ENCODE data around the gene MOB3A.

Gene MOB3A

DNA sequence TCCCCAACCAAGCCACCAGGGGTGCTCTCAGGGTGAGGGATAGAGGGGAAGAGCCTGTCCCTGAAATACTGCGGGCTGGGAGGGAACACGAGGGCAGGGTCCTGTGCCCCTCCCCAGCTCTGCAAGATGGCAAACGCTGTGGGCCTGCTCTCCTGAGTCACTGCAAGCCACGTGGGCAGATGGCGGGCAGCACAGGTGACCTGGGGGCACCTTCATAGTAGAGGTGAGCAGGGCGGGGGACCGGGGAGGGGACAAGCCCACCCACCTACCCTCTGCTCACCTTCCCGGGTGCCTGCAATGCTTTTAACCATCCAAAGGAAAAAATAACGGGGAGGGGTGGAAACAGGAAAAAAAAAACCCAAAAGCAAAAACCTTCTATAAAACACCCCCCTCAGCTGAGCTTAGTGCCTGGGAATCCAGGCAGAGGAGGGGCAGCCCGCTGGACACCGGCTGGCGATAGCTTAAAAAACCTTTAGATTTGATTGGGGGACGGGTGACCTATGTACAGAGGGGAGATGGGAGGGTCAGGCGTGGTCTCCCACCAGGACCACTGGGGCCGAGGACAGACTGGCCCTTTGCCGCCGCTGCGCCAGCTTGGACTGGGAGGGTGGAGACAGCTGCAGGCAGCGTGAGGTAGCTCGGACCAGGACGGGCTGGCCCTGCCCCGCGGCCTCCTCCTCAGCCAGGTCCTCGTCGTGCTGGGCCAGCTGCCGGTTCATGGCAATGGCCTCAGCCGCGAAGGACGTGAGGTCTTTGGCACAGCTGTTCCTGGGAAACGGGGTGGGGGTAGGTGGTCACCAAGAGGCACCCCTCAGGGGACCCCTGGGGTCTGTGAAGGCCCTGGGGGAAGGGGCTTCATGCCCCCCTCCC, 56.8 kb downstream of the MOB3A start:
- no peak overlapping the region for H3K4me3 ChIP-seq (ENCODE audit: low read depth, low read length)
- no peak for DNase-seq (ENCODE audit: low read depth)
- TF ChIP-seq, protein P1, sequence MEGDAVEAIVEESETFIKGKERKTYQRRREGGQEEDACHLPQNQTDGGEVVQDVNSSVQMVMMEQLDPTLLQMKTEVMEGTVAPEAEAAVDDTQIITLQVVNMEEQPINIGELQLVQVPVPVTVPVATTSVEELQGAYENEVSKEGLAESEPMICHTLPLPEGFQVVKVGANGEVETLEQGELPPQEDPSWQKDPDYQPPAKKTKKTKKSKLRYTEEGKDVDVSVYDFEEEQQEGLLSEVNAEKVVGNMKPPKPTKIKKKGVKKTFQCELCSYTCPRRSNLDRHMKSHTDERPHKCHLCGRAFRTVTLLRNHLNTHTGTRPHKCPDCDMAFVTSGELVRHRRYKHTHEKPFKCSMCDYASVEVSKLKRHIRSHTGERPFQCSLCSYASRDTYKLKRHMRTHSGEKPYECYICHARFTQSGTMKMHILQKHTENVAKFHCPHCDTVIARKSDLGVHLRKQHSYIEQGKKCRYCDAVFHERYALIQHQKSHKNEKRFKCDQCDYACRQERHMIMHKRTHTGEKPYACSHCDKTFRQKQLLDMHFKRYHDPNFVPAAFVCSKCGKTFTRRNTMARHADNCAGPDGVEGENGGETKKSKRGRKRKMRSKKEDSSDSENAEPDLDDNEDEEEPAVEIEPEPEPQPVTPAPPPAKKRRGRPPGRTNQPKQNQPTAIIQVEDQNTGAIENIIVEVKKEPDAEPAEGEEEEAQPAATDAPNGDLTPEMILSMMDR (IDR thresholded peaks at IDR 0.05; ENCODE audit: low read depth, low read length, missing control alignments), result no peak
- in situ Hi-C loops (cut with HindIII; ENCODE audit: low sequenced_read_pairs), result no loop called here

DNA sequence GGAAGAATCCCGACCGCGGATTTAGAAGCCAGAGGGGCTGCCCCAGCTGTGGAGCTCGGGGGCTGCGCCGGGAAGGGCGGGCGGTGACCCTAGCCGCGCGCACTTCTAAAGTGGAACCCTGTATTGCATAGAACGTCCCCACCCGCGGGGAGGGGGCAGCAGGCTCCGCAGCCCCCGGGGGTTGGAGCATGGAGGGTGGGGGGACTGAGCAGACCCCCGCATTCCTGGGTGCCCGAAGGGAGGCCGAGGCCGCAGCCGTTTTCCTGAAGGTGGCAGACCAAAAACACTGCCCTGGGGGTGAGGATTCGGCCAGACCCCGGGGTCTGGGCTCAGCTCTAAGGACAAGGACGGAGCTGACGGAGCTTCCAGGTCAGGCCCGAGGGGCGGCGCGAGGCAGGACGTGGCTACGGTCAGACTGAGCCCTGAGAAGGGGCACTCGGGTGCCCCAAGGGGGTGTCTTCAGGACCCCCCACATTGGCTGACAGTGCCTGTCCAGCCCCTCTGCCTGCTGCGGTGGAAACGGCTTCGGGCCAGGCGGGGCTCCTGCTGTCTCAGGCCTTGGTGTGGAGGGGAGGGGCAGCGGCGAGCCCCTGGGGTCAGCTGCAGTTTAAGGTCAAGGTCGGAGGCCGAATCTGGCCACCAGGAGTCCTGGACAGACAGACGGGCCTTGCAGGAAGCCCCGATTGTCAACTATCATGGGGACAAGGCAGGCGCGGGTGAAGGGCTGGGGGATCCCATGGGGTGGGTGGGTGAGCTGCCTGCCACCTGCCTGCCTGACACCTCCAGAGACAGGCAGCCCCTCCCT, 57.6 kb downstream of the MOB3A start:
- no peak for DNase-seq (ENCODE audit: low read depth)
- H3K4me3 ChIP-seq (ENCODE audit: low read depth, low read length), result no peak overlapping the region
- TF ChIP-seq, protein P1 (IDR thresholded peaks at IDR 0.05; ENCODE audit: low read depth, low read length, missing control alignments), result no peak
- in situ Hi-C loops (cut with HindIII; ENCODE audit: low sequenced_read_pairs), result no loop called here

DNA sequence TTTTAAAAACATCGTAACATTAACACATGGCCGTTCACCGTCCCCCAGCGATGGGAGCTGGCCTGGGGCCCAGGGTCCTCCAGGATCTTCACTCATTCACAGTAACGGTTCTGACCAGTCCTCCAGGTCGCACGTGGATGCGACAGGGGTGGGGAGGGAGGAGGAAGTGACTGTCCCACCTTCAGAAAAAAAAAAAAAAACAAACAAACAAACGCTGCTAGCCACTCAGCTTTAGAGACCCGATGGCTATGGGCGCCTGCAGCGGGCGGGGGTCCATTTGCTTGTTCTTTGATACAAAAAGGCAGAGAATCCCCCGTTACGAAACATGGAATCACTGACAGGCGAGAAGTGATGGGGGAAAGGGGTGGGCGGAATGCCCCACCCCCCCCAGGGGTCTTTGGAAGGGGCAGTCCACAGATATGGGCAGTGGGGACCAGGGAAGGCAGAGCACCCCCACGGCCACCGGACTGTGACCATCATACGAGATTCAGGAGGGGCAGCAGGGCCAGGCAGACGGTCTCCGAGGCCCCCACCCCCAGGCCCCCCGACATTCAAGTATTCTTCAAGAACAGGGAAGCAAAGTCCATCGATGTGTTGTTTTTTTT, 58.4 kb downstream of the MOB3A start:
- no peak overlapping the region for H3K4me3 ChIP-seq (ENCODE audit: low read depth, low read length)
- TF ChIP-seq, protein P1 (IDR thresholded peaks at IDR 0.05; ENCODE audit: low read depth, low read length, missing control alignments), result no peak
- DNase-seq (ENCODE audit: low read depth), result no peak
- in situ Hi-C loops (cut with HindIII; ENCODE audit: low sequenced_read_pairs), result no loop called here

DNA sequence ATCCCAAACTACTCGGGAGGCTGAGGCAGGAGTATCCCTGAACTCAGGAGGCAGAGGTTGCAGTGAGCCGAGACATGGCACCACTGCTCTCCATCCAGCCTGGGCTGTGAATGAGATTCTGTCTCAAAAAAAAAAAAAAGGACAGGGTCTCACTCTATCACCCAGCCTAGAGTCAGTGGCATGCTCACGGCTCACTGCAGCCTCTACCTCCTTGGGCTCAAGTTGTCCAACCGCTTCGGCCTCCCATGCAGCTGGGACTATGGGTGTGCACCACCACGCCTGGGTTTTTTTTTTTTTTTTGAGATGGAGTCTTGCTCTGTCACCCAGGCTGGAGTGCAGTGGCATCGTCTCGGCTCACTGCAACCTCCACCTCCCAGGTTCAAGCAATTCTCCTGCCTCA, 59.7 kb downstream of the MOB3A start:
- no peak overlapping the region for H3K4me3 ChIP-seq (ENCODE audit: low read depth, low read length)
- in situ Hi-C loops (cut with HindIII; ENCODE audit: low sequenced_read_pairs), result no loop called here
- DNase-seq (ENCODE audit: low read depth), result no peak
- TF ChIP-seq, protein P1 (IDR thresholded peaks at IDR 0.05; ENCODE audit: low read depth, low read length, missing control alignments), result no peak

DNA sequence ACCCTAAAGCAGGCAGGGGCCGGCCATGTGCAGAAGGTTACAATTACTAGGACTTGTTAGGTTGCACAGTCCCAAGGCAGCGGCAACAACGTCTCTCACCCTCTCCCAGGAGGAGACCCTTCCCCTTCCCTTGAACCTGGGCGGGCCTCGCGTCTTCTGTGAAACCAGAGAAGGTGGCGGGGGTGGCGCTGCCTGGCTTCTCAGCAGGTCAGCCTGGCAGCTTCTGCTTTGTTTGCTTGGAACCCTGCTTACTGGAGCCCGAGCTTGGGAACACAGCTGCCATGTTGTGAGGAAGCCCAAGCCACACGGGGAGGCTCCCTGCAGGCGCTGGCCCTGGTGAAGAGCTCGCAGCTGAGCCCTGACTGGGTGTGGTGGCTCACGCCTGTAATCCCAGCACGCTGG, 60.5 kb downstream of the MOB3A start:
- H3K4me3 ChIP-seq (ENCODE audit: low read depth, low read length), result no peak overlapping the region
- TF ChIP-seq, protein P1 (IDR thresholded peaks at IDR 0.05; ENCODE audit: low read depth, low read length, missing control alignments), result no peak
- in situ Hi-C loops (cut with HindIII; ENCODE audit: low sequenced_read_pairs), result no loop called here
- DNase-seq (ENCODE audit: low read depth), result no peak
